HFF-Myc (cell line): ENCODE results near the gene ANXA1.

Experiments
- DNase-seq: peaks from one replicate; pipeline ENCODE4 v3.0.0-alpha.2; 2011; ENCODE audit warnings: low read depth; ENCODE audit errors: extremely low read depth
- H3K4me3 ChIP-seq: replicated peaks from 2 replicates; pipeline ENCODE4 v1.5.1; 2011; ENCODE audit warnings: low read depth, mild to moderate bottlenecking, control low read depth, low read length
- CTCF ChIP-seq: IDR thresholded peaks from 2 replicates; pipeline ENCODE4 v1.5.1; 2012; ENCODE audit warnings: mild to moderate bottlenecking, low read depth, low read length, control low read depth; ENCODE audit errors: missing control alignments

The ANXA1 gene

GRCh38 chr9:73129941-73130685 lies 21.6 kb upstream of the ANXA1 start:
- TF ChIP-seq CTCF = no peak
- no peak for DNase-seq
- H3K4me3 ChIP-seq = no peak overlapping the region

- H3K4me3 ChIP-seq = no peak overlapping the region
- TF ChIP-seq CTCF = no peak
- no peak for DNase-seq
These were observed 20.2 kb upstream of the ANXA1 start for GRCh38 chr9:73131461-73131860.

GRCh38 chr9:73132034-73132776 lies 19.5 kb upstream of the ANXA1 start:
- H3K4me3 ChIP-seq = peak overlapping the region; percentile 43
- TF ChIP-seq CTCF = no peak
- peak; percentile 70 for DNase-seq

- no peak for DNase-seq
These were observed 18.5 kb upstream of the ANXA1 start for GRCh38 chr9:73133022-73133651.

GRCh38 chr9:73133921-73134407 lies 17.7 kb upstream of the ANXA1 start:
- TF ChIP-seq CTCF = no peak
- H3K4me3 ChIP-seq = no peak overlapping the region
- no peak for DNase-seq

More at GRCh38 chr9:73133022-73133651, 18.5 kb upstream of the ANXA1 start:
- no peak for TF ChIP-seq CTCF
- H3K4me3 ChIP-seq = peak overlapping the region; percentile 43; the same call in 1 of the 2 replicates

DNA sequence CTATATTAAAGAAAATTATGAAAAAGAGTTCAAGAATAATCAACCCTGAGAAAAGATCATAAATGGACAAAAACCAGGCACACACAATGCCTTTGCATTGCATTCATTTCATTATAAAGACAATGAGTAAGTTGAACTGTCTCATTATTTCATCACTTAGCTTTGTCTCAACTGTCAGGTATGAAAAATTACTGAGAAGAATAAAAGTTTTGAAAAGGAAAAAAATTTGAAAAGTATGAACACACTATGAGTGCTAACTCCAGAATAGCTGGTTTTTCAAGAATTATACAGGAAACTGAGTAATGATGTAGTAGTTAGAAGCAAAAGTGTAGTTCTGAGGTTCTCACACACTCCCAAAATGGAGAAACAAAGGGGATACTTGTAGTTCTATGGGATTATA lies 16.3 kb upstream of the ANXA1 start:
- TF ChIP-seq CTCF = no peak
- no peak overlapping the region for H3K4me3 ChIP-seq
- DNase-seq = no peak
